ENCODE data around the gene GBGT1. TPM values are rescaled to one million over a fixed set of nuclear protein-coding genes. Genes with fewer than 3 reads are reported as not detected.

GBGT1 gene
- total RNA-seq, 3 donors from 2014 or later: 14.8 to 21.3 (median 15.0) TPM

DNA sequence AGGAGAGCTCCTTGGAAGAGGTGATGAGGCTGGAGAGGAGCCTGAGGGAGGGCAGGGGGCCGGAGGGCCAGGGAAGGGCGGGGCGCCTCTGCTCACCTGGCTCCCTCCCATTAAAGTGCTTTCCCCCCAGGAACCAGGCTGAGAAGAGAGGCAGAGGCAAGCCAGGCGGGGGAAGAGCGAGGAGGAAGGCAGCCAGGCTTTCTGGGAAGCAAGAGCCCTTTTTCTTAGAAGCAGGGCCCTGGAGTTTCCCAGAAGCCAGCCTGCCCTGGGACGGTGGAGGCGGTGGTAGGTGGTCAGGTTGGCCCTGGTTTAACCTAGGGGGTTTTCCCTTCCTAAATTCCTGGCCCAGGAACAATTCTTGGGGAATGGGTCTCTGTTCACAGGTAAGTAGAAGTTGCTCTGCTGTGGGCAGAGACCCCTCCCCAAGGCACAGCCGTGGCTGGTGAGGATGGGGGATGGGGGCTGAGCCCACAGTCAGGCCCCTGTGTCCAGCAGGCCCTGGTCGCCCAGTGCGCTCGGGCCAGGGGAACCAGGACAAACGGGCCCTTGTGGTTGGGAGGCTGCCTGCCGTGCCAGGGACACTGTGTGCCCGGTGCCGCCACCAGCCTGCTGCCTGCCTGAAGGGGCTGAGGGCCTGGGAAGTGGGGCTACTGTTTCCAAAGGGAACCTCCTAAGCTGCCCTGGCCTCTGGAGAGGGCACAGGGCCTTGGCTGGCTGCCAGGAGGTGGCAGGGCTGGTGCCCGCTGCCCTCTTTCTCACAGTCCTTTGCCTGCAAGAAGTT, 26.1 kb downstream of the GBGT1 start:
- H3K4me1 ChIP-seq: peaks cover 44 to 70% of the 10 kb centered on the region in 2 donors
- no peaks in the 10 kb centered on the region for H3K27me3 ChIP-seq
- no peaks in the 10 kb centered on the region for H3K9me3 ChIP-seq
- peak overlapping the region; percentile 99 for H3K27ac ChIP-seq
- H3K4me3 ChIP-seq: peak overlapping the region in 1 of 3 donors; percentile 29
- DNase-seq (ENCODE audit: low spot score in 2 of 2): peak in 1 of 2 donors; percentile 83
- H3K36me3 ChIP-seq: no peaks in the 10 kb centered on the region
- intact Hi-C loops (cut with DNase I; ENCODE audit: low total_unique reads): no loop called here
- TF ChIP-seq, protein P1, sequence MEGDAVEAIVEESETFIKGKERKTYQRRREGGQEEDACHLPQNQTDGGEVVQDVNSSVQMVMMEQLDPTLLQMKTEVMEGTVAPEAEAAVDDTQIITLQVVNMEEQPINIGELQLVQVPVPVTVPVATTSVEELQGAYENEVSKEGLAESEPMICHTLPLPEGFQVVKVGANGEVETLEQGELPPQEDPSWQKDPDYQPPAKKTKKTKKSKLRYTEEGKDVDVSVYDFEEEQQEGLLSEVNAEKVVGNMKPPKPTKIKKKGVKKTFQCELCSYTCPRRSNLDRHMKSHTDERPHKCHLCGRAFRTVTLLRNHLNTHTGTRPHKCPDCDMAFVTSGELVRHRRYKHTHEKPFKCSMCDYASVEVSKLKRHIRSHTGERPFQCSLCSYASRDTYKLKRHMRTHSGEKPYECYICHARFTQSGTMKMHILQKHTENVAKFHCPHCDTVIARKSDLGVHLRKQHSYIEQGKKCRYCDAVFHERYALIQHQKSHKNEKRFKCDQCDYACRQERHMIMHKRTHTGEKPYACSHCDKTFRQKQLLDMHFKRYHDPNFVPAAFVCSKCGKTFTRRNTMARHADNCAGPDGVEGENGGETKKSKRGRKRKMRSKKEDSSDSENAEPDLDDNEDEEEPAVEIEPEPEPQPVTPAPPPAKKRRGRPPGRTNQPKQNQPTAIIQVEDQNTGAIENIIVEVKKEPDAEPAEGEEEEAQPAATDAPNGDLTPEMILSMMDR (IDR thresholded peaks at IDR 0.05): no peak
- TF ChIP-seq POLR2AphosphoS5 (IDR thresholded peaks at IDR 0.05) (peak in 1 of 3 donors; percentile 19), POLR2A (IDR thresholded peaks at IDR 0.05) (no peak)

DNA sequence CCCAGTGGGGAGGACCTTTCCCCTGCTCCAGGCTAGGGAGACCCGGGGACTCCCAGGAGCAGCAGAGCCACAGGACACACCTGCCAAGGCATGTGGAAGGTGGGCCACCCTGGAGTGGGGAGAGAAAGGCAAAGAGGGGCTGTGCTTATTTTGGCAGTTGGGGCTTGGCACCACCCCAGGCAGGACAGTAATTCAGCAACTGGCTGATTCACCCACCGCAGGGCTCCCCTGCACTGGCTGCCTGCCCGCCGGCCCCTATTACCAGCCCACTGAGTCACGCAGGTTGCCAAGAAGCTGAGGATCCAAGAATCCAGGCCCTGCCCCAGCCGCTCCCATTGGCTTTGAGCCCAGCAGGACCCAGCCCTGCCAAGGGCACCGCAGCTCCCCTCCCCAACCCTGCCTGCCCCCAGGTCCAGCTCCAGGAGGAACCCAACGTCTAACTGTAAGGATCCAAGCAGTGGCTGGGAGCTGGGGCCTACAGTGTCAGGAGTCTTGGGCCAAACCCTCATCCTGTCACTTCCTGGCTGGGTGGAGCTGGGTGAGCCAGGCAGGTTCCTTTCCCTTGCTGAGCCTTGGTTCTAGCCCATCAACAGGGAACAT, 28.5 kb downstream of the GBGT1 start:
- DNase-seq (ENCODE audit: low spot score in 2 of 2): peak; percentile 81 to 82
- peak overlapping the region in 1 of 3 donors; percentile 2 for H3K4me3 ChIP-seq
- intact Hi-C loops (cut with DNase I; ENCODE audit: low total_unique reads): no loop called here
- no peaks in the 10 kb centered on the region for H3K9me3 ChIP-seq
- H3K4me1 ChIP-seq: peaks cover 44 to 61% of the 10 kb centered on the region in 2 donors
- no peaks in the 10 kb centered on the region for H3K27me3 ChIP-seq
- H3K36me3 ChIP-seq: no peaks in the 10 kb centered on the region
- peak overlapping the region; percentile 99 for H3K27ac ChIP-seq
- no peak for TF ChIP-seq POLR2A (IDR thresholded peaks at IDR 0.05)
- TF ChIP-seq POLR2AphosphoS5 (IDR thresholded peaks at IDR 0.05): peak in 2 of 3 donors; percentile 40 to 45

DNA sequence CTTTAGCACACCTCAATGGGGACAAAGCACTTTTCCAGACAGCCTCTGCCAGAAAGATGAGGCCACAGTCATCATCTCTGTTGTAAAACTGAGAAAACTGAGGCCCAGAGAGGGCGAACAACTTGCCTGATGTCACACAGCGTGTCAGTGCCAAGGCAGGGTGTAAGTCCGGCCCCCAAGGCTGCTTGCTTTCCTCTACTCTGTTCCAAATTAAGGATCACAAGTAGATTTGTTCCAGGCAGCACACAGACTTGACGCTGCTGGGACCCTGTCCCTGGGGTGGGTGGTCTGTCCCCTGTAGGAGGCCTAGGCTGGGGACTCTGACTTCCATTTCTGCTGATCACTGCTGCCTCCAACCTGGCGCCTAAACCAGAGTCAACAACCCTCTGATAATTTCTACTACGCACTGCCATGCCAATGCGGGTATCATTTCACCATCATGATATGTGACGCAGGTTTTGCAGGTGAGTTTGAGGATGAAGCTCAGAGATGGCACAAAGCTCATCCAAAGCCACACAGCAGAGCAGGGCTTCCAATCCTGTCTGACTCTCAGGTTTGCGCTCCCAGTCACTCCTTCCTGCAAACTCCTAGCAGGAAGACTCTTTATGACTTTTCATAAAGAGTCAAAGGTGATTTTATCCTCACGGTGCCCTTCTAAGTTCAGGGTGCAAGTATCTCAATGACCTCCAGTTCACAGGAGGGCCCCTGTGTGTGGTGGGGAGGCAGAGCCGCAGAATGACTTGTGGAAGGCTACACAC, 29.1 kb downstream of the GBGT1 start:
- no peaks in the 10 kb centered on the region for H3K27me3 ChIP-seq
- no peaks in the 10 kb centered on the region for H3K9me3 ChIP-seq
- H3K4me3 ChIP-seq: peak overlapping the region in 1 of 3 donors; percentile 29
- peaks cover 44 to 61% of the 10 kb centered on the region in 2 donors for H3K4me1 ChIP-seq
- H3K27ac ChIP-seq: peak overlapping the region; percentile 99
- no peaks in the 10 kb centered on the region for H3K36me3 ChIP-seq
- no peak for DNase-seq (ENCODE audit: low spot score in 2 of 2)
- intact Hi-C loops (cut with DNase I; ENCODE audit: low total_unique reads): no loop called here
- TF ChIP-seq, protein P1 (IDR thresholded peaks at IDR 0.05): no peak
- peak in 1 of 3 donors; percentile 20 for TF ChIP-seq POLR2AphosphoS5 (IDR thresholded peaks at IDR 0.05)

DNA sequence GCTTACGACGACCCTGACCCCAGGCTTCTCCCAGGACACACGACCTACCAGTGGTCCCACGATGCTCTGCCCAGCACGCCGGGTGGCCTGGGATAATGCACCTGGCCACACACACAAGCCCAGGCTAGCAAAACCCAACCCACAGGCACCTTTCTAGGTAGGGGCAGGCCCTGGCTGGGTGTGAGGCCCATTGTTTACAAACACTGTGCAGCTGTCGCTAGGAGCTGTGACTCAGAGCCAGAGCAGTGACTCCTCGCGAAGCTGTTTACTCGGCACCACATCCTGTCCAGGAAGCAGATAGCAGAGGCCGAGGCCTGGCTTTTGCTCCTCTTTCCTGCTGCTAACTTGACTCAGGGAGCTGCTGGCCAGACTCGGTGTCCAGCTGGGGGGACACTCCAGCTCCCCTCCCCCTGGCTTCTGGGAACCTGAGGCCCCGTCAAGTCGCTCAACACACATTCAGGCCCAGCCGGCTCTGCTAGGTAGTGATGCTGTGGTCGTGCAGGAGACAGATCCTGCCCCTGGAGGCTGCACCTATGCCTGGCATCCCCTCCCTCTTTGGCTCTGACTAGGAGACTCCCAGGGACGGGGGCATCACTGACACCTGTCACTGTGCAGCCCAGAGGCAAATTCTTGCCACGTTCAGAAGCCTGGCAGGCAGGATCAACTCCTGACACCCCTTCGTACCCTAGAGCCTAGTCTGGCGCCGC, 29.9 kb downstream of the GBGT1 start:
- peak; percentile 94 to 97 for DNase-seq (ENCODE audit: low spot score in 2 of 2)
- Histone ChIP-seq H3K9me3 (no peaks in the 10 kb centered on the region), H3K36me3 (no peaks in the 10 kb centered on the region), H3K27ac (peak overlapping the region; percentile 99), H3K4me3 (peak overlapping the region in 1 of 3 donors; percentile 38), H3K4me1 (peaks cover 46 to 63% of the 10 kb centered on the region in 2 donors), H3K27me3 (no peaks in the 10 kb centered on the region)
- intact Hi-C loops (cut with DNase I; ENCODE audit: low total_unique reads): no loop called here
- no peak for TF ChIP-seq POLR2A (IDR thresholded peaks at IDR 0.05)
- TF ChIP-seq, protein P1 (IDR thresholded peaks at IDR 0.05): peak in 1 of 3 donors; percentile 14
- peak; percentile 69 to 90 (median 89) for TF ChIP-seq POLR2AphosphoS5 (IDR thresholded peaks at IDR 0.05)

DNA sequence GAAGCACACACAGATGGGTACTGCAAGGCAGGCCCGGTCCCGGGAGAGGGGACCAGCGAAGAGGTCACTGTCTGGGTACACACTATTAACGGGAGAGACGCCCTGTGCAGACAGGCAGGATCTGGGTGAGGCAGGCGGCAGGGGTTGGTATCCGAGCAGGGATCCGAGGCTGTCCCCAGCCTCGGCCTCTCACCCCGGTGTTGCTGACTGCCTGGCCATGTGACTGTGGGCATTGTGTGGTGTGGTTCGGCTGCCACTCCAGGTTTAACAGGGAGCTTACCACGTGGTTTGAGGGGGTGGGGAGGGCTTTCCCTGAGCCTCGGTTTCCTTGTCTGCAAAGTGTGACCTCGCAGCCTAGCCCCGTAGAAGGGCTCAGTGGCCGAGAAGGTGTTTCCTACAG, 31.5 kb downstream of the GBGT1 start:
- TF ChIP-seq, protein P1 (IDR thresholded peaks at IDR 0.05): no peak
- TF ChIP-seq POLR2A (IDR thresholded peaks at IDR 0.05) (no peak), POLR2AphosphoS5 (IDR thresholded peaks at IDR 0.05) (no peak)
- Histone ChIP-seq H3K9me3 (no peaks in the 10 kb centered on the region), H3K4me3 (no peak overlapping the region), H3K4me1 (peaks cover 48 to 63% of the 10 kb centered on the region in 2 donors), H3K36me3 (no peaks in the 10 kb centered on the region), H3K27me3 (no peaks in the 10 kb centered on the region), H3K27ac (peak overlapping the region; percentile 54 to 99)
- DNase-seq (ENCODE audit: low spot score in 2 of 2): no peak
- intact Hi-C loops (cut with DNase I; ENCODE audit: low total_unique reads): no loop called here

All from breast epithelium (tissue), 4 donors.